ENCODE results near the gene SPAG7. TPM values are rescaled to one million over a fixed set of nuclear protein-coding genes. Genes with fewer than 3 reads are reported as not detected.

The SPAG7 gene
- total RNA-seq, 1 experiment from 2014 or later: 97.3 TPM

DNA sequence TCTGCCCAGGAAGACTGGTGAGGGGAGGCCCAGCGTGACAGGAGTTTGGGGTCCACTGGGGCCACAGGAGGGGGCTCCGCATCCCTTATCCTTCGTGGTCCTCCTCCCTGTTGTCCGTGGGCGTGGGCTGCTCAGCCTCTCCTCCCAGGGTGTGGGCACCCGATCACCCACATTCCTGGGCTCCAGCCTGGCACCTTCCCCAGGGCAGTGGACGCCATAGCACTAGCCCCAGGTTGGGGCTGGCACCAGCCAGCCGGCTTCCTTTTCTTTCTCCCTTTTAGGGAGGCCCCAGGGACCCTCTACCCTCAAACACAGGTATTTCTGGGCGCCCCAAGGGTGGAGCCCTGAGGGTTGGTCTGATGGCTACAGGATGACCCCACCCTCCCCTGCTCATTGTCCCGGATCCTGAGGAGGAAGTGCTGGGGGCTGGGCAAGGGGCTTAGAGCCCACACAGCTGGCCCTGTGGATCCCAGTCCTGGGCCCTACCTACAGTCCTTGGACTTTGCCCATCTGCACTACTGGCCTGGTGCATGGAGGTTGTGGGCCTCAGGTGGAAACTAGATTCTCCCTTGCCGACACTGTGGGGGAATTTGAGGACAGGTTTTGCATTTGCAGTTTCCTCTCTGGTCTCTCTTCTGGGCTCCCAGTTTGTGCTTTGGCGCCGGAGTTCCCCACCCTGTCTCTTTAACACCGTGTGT, 31.3 kb upstream of the SPAG7 start:
- peaks cover 24% of the 10 kb centered on the region for H3K27me3 Mint-ChIP-seq (ENCODE audit: low read depth)
- H3K4me3 Mint-ChIP-seq: peak overlapping the region; percentile 87
- ChIA-PET POLR2A (interaction anchor here (2.0 kb wide), 1 partner anchor 32 kb away, joined by 11 read pairs; the partner anchor contains the start of gene SPAG7), CTCF (interaction anchor here (1.3 to 2.3 kb wide), 4 partner anchors 11 to 63 kb away, joined by 4 to 17 read pairs (median 10); partner anchors contain the start of genes CAMTA2 and SPAG7)
- peaks cover 25% of the 10 kb centered on the region for H3K36me3 Mint-ChIP-seq
- peaks cover 16% of the 10 kb centered on the region for H3K4me1 Mint-ChIP-seq
- DNase-seq (ENCODE audit: low spot score) (peak; percentile 17), ATAC-seq (peak; percentile 10)
- no peaks in the 10 kb centered on the region for H3K9me3 Mint-ChIP-seq
- peak overlapping the region; percentile 58 for H3K27ac Mint-ChIP-seq
- TF ChIP-seq IRF2 (CRISPR knock-in tag; IDR thresholded peaks at IDR 0.05; ENCODE audit: borderline replicate concordance, low read depth): no peak
- peak; percentile 59; the same call in 1 of the 2 replicates for TF ChIP-seq GABPB1 (CRISPR knock-in tag; IDR thresholded peaks at IDR 0.05)

GRCh38 chr17:4998027-4998731, 30.6 kb upstream of the SPAG7 start:
- Mint-ChIP-seq H3K4me3 (peak overlapping the region; percentile 87), H3K9me3 (no peaks in the 10 kb centered on the region), H3K27ac (no peak overlapping the region), H3K27me3 (ENCODE audit: low read depth) (peaks cover 24% of the 10 kb centered on the region), H3K36me3 (peaks cover 19% of the 10 kb centered on the region), H3K4me1 (peaks cover 16% of the 10 kb centered on the region)
- TF ChIP-seq, protein P1, sequence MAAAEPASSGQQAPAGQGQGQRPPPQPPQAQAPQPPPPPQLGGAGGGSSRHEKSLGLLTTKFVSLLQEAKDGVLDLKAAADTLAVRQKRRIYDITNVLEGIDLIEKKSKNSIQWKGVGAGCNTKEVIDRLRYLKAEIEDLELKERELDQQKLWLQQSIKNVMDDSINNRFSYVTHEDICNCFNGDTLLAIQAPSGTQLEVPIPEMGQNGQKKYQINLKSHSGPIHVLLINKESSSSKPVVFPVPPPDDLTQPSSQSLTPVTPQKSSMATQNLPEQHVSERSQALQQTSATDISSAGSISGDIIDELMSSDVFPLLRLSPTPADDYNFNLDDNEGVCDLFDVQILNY (CRISPR knock-in tag; IDR thresholded peaks at IDR 0.05): 0 out of 2 replicates have a peak, but pooled peaks have one; percentile 13
- TF ChIP-seq ETV6 (CRISPR knock-in tag; IDR thresholded peaks at IDR 0.05) (no peak), USF2 (CRISPR knock-in tag; IDR thresholded peaks at IDR 0.05) (peak; percentile 4; the same call in 1 of the 2 replicates)
- ChIA-PET CTCF (interaction anchor here (0.9 to 2.3 kb wide), 7 partner anchors 10 to 89 kb away, joined by 3 to 17 read pairs (median 6); partner anchors contain the start of genes CAMTA2, ENO3 and SPAG7), POLR2A (interaction anchor here (1.0 to 2.0 kb wide), 2 partner anchors 31 to 58 kb away, joined by 3 to 11 read pairs; partner anchors contain the start of genes RNF167, SLC25A11 and SPAG7)
- DNase-seq (ENCODE audit: low spot score) (peak; percentile 74), ATAC-seq (peak; percentile 7)

DNA sequence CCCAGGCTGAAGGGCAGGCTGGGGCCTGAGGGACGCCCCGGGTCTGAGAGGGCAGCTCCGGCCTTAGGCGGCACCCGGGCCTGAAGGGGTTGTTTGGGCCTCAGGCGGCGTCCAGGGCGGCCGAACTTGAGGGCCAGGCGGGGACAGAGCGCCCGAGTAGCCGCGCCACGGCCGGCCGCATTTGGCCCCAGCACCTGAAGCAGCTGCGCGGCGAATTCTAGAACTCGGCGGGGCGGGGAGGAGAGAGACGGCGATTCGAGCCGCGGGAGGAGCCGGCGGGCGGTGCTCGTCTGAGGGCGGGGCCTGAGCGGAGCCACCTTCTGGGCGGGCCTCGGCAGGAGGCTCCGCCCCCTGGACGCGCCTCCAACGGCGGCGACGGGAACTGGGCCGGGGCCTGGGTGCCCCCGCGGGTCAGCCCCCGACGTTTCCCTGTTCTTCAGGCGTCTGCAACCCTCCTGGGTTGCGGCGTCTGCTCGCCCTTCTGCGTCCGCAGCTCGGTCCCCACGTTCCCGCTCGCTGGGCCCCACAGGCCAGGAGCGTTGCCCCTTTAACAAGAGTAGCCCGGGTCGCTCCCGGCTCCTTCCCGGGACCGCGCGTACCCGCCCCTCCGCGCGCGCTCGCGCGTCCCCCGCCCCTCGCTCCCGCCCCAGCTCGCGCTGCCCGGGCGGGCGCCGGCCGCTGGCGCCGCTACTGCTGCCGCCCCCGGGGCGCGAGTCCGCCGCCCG, 29.8 kb upstream of the SPAG7 start, which contains the start of the genes INCA1 and KIF1C:
Gene INCA1 (minus strand): TSS at position 221 of the 725 bp plus-strand sequence. CDS start 3,085 bp downstream, outside the sequence.
Gene KIF1C (plus strand): TSS at position 649 of the 725 bp plus-strand sequence. CDS start 2,297 bp downstream, outside the sequence.
- Mint-ChIP-seq H3K36me3 (peaks cover 18% of the 10 kb centered on the region), H3K27me3 (ENCODE audit: low read depth) (peaks cover 28% of the 10 kb centered on the region), H3K4me3 (peak within 1 kb of the TSS; percentile 87), H3K9me3 (no peaks in the 10 kb centered on the region), H3K27ac (peak within 1 kb of the TSS; percentile 57; the same call in 1 of the 2 replicates), H3K4me1 (peaks cover 16% of the 10 kb centered on the region)
- POLR2A ChIA-PET: interaction anchor here (0.5 to 2.0 kb wide), 4 partner anchors 10 to 107 kb away, joined by 3 to 12 read pairs (median 7); partner anchors contain the start of genes CAMTA2, RNF167, SLC25A11 and SPAG7
- peak; percentile 94 for DNase-seq (ENCODE audit: low spot score)
- CTCF ChIA-PET: interaction anchor here (0.9 to 2.3 kb wide), 11 partner anchors 9 to 88 kb away, joined by 3 to 17 read pairs (median 5); partner anchors contain the start of genes CAMTA2, ENO3 and SPAG7
- ATAC-seq: peak; percentile 85
- TF ChIP-seq, protein P2, sequence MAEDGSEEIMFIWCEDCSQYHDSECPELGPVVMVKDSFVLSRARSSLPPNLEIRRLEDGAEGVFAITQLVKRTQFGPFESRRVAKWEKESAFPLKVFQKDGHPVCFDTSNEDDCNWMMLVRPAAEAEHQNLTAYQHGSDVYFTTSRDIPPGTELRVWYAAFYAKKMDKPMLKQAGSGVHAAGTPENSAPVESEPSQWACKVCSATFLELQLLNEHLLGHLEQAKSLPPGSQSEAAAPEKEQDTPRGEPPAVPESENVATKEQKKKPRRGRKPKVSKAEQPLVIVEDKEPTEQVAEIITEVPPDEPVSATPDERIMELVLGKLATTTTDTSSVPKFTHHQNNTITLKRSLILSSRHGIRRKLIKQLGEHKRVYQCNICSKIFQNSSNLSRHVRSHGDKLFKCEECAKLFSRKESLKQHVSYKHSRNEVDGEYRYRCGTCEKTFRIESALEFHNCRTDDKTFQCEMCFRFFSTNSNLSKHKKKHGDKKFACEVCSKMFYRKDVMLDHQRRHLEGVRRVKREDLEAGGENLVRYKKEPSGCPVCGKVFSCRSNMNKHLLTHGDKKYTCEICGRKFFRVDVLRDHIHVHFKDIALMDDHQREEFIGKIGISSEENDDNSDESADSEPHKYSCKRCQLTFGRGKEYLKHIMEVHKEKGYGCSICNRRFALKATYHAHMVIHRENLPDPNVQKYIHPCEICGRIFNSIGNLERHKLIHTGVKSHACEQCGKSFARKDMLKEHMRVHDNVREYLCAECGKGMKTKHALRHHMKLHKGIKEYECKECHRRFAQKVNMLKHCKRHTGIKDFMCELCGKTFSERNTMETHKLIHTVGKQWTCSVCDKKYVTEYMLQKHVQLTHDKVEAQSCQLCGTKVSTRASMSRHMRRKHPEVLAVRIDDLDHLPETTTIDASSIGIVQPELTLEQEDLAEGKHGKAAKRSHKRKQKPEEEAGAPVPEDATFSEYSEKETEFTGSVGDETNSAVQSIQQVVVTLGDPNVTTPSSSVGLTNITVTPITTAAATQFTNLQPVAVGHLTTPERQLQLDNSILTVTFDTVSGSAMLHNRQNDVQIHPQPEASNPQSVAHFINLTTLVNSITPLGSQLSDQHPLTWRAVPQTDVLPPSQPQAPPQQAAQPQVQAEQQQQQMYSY (CRISPR knock-in tag; IDR thresholded peaks at IDR 0.05): no peak
- TF ChIP-seq, protein P3, sequence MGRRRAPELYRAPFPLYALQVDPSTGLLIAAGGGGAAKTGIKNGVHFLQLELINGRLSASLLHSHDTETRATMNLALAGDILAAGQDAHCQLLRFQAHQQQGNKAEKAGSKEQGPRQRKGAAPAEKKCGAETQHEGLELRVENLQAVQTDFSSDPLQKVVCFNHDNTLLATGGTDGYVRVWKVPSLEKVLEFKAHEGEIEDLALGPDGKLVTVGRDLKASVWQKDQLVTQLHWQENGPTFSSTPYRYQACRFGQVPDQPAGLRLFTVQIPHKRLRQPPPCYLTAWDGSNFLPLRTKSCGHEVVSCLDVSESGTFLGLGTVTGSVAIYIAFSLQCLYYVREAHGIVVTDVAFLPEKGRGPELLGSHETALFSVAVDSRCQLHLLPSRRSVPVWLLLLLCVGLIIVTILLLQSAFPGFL (CRISPR knock-in tag; IDR thresholded peaks at IDR 0.05; ENCODE audit: borderline replicate concordance): no peak
- TF ChIP-seq GABPB1 (CRISPR knock-in tag; IDR thresholded peaks at IDR 0.05): no peak
- TF ChIP-seq TP53 (CRISPR knock-in tag; IDR thresholded peaks at IDR 0.05): peak; percentile 36; the same call in 1 of the 2 replicates
- 0 out of 2 replicates have a peak, but pooled peaks have one; percentile 38 for TF ChIP-seq NR3C1 (CRISPR knock-in tag; conservative IDR thresholded peaks at IDR 0.05; ENCODE audit: low read depth)
- TF ChIP-seq ESRRA (CRISPR knock-in tag; IDR thresholded peaks at IDR 0.05; ENCODE audit: borderline replicate concordance): peak; percentile 31; the same call in 1 of the 2 replicates
- peak; percentile 89; the same call in 1 of the 2 replicates for TF ChIP-seq ZNF138 (CRISPR knock-in tag; conservative IDR thresholded peaks at IDR 0.05)
- TF ChIP-seq, protein P4, sequence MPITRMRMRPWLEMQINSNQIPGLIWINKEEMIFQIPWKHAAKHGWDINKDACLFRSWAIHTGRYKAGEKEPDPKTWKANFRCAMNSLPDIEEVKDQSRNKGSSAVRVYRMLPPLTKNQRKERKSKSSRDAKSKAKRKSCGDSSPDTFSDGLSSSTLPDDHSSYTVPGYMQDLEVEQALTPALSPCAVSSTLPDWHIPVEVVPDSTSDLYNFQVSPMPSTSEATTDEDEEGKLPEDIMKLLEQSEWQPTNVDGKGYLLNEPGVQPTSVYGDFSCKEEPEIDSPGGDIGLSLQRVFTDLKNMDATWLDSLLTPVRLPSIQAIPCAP (CRISPR knock-in tag; IDR thresholded peaks at IDR 0.05): 0 out of 2 replicates have a peak, but pooled peaks have one; percentile 20
- TF ChIP-seq, protein P1 (CRISPR knock-in tag; IDR thresholded peaks at IDR 0.05): peak; percentile 38; the same call in 1 of the 2 replicates
- 0 out of 2 replicates have a peak, but pooled peaks have one; percentile 34 for TF ChIP-seq ZBTB21 (CRISPR knock-in tag; IDR thresholded peaks at IDR 0.05; ENCODE audit: borderline replicate concordance)
- no peak for TF ChIP-seq OVOL2 (CRISPR knock-in tag; IDR thresholded peaks at IDR 0.05; ENCODE audit: borderline replicate concordance)
- TF ChIP-seq SP1 (CRISPR knock-in tag; conservative IDR thresholded peaks at IDR 0.05): peak; percentile 78
- peak; percentile 14; the same call in 1 of the 2 replicates for TF ChIP-seq ETV6 (CRISPR knock-in tag; IDR thresholded peaks at IDR 0.05)
